HG03039 (cell line): Measurements from ENCODE around the gene CACTIN.

Experiments used
- ATAC-seq: cut with Tn5 transposase; IDR thresholded peaks from one replicate; pipeline ENCODE4 v1.9.1; 2021; ENCODE audit warnings: mild to moderate bottlenecking, moderate library complexity; ENCODE audit not compliant: unreplicated experiment

CACTIN gene

DNA sequence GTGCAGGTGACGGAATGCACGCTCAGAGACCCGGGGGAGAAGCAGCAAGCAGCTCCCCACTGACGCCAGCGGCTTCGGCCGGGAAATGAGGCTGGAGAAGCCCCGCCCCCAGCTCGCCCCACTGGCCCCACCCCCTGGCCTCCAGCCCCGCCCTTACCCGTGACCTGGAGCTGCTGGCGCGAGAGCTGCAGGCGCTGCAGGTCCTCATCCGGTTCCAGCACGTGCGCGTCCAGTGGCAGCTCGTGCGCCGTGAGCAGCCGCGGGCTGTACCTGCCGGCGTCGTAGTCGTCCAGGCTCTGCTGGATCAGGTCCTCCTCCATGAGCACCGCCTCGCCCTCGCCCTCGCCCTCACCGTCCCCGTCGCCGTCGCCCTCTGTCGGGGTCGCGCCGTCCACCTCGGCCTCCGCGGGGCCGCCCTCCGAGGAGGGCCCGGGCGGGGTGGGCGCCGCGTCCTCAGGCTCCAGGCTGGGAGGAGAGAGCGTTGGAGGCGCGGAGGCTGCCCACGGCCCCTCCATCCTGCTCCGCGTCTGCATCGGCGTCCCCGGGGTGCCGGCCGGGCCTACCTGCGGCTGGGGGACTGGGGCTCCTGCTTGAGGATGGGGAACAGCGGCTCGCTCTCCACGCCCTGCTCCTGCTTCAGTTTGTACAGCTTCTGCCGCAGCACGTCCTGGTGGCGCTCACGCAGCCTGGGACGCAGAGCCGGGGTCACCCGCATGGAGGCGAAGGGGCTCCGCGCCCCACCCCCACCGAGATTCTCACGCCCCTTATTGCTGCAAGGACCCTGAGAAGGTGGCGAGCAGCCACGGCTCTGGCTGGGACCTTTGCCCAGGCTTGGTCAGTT, 13.5 kb downstream of the CACTIN start:
- ATAC-seq, result no peak

DNA sequence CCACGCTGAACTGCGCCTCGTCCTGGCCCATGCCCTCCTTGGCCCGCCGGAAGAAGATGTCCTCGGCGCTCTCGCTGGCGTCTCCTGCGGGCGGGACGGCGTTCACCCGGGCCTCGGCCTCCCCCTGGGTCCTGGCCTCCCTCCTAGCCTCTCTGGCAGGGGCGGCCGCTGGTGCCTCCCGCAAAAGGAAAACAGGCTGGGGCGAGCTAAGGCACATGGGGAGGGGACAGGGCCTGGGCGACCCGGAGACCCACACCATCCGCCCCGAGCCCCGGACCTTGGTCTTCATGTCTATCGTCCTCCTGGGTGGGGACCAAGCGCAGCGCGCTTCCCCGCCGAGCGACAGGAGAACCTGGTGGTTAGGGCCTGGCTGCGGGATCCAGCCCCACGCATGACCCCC, 14.3 kb downstream of the CACTIN start:
- no peak for ATAC-seq

DNA sequence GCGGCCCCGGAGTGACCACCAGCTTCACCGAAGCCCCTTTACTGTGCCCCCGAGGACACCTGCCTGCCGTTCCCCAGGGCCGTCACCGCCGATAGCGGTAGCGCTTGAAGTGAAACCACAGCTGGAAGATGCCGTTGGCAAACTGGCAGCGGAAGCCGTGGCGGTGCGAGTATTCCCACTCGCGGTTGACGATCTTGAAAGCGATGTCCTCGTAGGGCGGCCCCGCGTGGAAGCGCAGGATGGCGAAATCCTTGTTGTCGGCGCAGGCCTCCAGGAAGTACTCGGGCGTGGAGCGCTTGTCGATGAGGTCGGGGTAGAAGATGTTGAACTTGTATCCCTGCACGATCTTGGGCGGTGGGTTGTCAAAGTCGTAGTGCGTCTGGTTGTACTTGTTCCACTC, 14.7 kb downstream of the CACTIN start:
- ATAC-seq, result no peak

DNA sequence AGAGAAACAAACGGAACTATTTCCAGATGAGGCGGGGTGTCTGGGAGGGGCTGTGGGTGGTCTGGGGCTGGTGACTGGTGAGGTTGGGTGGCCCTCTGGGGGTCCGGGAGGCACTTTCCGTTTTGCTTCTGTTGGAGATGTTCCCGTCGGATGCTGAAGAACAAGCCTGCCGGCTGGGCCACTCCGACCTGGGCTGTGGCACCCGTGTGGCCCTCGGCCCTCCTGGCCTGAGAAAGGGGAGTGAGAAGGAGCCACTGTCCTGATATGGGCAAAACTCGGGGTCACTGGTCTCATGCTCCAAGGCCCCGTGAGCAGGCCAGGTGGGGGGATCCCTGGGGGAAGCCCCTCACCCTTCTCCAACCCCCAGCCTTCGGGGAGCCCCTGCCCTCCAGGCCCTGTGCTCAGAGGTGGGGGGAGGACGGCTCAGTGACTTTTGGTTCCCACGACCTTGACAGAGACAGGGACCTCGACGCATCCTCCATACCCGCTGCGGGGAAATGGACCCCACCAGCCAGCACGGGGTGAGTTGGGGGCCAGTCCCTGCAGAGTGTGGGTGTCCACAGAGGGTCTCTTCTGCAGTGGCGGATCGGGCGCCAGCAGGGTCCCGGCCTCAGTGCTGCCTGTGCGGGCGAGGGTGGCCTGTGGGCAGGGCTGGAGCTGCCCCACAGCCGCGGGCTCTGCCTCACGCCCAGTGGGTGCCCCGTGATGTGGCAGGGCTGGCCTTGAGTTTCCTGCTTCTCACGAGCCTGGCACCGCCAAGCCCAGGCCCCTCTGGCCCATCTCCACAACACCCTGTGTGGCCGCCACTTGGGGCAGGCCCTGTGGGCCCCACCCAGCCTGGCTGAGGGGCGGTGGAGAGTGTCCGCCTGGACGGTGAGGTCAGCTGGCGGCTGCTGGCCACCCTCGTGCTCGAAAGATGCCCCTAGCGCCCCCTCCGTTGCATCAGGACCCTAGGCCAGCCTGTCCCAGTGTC, 15.6 kb downstream of the CACTIN start:
- no peak for ATAC-seq

DNA sequence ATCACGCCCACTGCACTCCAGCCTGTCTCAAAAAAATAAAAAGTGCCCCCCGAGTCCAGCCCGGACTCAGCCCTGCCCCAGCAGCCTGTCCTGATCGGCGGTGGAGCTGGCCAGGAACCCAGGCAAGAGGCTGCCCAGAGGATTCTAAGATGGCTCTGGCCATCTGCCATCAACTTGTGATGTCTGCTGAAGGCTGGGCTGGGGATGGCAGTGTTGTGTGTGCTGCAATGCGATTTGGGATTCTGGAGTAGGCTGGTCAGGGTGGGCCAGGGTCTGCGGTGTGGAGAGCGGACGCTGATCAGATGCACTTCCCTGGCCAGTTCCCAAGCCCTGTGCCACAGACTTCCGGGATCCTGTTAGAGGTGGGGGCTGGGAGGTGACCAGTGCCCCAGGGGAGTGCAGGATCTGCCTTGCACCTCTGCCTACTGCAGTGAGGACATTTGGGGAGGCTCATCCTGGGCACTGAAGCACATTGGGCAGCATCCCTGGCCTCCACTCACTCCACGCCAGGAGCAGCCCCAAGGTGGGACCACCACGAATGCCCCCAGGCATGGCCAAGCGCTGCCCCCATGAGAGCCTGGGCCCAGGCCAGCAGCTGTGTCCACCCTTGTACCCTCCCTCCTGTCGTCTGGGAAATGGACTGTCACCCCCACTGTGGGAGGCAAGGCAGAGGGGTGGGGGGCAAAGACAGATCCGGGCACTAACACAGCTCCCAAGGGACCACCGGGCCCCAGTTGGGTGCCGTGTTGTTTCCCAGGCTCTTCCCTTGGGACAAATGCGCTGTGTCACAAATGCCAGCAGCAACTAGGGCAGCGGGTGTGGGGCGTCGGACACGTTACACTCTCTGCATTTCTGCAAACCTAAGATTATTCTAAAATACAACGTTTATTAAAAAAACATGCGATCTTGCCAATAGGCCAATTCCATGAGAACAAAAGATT, 16.5 kb downstream of the CACTIN start:
- no peak for ATAC-seq

DNA sequence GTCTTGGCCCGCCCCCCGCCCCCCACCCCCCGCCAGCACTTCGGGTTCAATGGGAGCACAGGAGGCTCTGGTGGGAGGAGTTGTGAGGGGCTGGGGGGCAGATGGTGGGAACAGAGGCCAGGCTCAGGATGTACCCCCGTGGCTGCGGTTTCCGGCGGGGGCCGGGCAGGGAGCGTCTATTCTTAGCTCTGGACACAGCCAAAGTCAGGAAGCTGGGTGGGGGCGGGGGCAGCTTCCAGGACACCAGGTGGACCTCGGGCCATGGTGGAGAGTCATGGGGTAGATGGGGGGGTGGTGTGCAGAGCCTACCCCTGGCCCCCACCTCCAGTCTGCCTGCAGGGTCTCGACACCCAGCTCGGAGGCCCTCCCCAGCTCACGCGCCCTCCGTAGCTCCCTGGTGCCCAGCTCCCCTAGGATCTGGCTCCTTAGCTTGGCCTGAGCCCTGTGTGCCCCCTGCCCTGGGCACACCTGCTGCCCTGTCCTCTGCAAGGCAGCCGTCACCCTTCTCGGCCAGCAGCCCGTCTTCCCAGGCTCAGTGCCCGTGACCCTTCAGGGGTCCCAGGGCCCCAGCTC, 17.8 kb downstream of the CACTIN start:
- ATAC-seq, result no peak

DNA sequence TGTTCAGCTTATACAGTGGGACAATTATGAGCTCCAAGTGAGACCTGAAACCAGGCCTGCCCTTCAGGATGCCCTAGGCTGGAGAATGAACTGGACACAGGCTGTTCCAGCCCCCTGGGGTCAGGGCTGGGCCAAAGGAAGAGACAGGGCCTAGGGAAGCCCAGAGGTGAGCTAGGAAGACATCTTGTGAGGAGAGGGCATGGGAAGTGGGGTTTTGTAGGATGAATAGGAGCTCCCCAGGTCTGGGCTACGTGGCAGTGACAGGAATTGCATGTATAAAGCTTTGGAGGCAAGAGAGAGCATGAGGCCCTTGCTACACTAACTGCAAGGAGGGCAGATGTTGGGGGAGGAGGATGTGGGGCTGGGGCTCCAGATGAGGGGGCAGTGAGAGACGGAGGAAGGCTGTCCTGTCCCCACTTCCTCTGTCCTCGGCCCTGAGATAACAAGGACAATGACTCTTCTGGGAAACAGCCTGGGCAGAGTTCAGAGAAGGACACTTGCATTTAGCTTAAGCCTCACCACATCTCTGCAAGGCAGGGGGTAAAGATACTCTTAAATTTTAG, 18.4 kb downstream of the CACTIN start:
- no peak for ATAC-seq

DNA sequence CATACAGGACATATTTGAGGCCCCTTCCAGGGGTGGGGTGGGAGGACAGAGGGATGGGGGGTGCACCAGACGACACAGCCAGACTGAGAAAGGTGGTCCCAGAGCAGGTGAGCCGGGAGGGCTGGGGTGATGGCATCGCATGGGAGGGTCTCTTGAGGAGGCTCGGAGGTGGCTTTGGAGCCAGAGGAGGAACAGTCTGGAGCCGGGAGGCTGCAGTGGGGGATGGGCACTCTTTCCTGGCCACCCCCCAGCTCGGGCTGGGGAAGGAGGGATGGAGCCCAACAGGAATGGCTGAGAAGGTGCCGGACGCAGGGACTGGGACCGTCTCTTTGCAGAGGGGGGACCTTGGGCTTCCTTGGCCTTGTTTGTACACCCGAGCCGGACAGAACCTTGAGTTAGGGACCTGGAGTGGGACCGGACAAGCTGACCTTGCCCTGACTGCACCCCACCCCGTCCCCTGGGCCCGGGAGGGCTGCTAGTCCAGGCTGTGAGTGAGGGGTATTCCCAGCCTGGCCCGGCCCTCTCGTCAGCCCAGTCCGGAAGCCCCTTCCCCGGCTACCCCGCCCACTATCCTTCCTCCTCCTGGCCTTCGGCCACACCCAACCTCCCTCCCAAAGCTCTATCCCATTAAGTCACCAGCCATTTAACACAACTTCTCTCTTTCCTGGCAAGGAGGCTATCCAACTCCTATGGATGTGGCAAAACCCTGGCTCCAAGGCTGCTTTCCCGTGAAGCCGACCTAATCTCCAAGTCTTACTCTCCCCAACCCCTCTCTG, 19.1 kb downstream of the CACTIN start:
- no peak for ATAC-seq

DNA sequence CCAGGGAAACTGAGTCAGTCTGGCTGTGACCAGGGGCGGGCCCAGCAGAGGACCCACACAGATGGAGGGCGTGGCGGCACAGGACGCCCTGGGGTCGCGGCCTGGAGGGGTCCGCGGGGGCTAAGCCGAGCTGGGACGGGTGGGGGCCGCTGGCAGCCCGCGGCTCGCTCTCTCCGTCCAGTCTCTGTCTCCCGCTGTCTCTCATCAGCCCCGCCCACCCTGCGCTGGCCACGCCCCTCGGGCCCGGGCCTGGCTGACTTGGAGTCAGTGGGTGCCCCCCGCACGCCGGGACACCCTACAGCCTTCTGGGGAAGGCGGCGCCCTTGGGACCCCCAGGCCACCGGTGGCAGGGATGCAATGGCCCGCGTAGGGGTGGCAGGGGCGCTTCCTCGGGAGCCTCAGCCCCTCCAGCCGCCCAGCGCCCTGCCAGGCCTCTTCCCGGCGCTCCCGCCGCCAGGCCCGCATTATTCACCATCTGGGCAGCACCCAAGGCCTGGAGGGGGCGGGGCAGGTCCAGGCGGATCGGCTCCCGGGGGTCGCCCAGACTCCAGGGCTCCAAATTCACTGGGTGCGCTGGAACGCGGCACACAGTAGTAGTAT, 19.8 kb downstream of the CACTIN start, which contains the start of gene TBXA2R:
Gene TBXA2R (minus strand): TSS at position 186 of the 600 bp plus-strand sequence. CDS start 6,241 bp downstream, outside the sequence.
- ATAC-seq, result no peak

DNA sequence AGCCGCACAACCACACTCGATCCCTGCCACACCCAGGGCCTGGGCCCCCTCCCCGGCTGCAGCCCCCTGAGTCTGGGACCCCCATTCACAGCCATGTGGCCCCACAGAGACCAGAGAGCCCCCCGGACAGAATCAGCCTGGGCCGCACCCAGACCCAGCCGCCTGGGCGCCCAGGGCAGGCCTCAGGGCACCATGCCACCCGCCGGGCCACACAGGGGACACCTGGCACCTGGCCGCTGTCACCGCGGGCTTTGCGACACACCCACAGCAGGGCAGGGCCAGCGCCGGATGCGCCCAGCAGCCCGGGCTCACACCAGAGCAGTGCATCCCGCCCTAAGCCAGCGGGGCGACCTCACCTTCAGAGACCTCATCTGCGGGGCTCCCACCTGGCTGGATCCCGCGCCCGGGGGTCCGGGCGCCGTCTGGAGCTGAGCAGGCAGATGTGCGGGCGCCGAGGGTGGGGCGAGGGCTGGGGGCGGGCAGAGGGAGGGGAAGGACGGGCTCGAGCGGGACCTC, 20.4 kb downstream of the CACTIN start:
- ATAC-seq, result no peak

DNA sequence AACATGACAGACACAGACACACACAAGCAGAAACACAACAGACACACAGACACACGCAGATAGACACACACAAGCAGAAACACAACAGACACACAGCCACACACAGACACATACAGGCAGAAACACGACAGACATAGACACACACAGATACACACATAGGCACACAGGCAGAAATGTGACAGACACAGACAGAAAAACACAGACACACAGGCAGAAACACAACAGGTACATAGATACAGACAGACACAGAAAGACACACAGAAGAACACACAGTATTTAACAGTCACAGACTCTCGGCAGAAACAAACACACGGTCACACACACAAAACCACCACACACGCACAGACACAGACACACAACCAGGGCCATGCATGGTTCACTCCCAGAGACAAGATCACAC, 20.8 kb downstream of the CACTIN start:
- ATAC-seq, result no peak

DNA sequence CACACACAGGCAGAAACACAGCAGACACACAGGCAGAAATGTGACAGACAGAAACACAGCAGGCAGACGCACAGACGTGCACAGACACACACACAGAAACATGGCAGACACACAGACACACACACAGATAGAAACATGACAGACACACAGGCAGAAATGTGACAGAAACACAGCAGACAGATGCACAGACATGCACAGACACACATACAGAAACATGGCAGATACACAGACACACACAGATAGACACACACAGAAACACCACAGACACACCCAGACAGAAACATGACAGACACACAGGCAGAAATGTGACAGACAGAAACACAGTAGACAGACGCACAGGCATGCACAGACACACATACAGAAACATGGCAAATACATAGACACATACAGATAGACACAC, 21.2 kb downstream of the CACTIN start:
- no peak for ATAC-seq

DNA sequence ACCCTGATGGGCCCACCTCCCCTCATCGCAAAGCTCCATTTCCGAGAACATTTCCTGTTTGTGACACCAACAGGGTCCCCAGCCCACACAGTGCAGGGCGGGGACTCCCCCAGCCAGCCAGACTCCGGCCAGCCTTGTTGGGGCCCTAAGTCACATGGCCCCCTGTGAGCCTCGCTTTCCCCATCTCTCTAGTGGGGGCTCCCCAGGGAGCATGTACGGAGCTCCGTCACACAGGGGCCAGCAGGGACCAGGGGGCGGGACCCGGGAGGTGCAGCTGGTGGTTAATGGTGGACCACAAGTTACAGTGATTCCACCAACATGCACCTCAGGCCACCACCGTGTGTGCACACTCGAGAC, 21.6 kb downstream of the CACTIN start:
- no peak for ATAC-seq

DNA sequence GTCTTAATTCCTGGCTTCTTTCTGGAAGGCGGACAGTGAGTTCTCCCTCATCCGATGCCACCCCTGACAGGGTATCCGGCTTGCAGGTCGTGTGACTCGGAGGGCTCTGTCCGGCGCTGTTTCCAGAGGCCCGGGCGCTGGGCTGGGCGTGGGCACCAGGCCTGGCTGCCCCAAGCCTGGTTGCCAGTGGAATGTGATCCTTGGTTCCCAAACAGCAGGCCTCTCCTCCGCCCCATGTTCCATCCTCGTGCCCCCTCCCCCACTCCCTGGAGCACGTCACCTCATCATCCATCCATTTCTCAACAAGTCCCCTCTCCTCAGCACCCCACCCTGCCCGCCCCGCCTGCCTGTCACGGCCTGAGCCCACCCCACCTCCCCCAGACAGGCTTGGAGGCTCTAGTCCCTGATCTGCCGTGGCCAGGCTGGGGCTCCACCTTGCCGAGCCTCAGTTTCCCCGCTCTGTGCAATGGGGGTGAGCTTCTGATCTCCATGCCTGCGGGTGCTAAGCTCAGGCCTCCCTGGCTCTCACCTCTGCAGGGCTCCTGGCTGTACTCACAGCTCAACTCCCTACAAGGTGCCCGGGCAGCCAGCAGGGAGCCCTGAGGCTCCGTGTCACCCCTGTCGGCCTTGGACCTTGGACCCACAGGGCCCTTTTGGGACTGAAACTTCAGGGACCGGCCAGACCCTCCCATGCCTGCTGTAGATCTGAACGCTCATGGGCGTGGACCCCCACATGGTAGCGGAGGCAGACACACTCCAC, 22.2 kb downstream of the CACTIN start:
- no peak for ATAC-seq

DNA sequence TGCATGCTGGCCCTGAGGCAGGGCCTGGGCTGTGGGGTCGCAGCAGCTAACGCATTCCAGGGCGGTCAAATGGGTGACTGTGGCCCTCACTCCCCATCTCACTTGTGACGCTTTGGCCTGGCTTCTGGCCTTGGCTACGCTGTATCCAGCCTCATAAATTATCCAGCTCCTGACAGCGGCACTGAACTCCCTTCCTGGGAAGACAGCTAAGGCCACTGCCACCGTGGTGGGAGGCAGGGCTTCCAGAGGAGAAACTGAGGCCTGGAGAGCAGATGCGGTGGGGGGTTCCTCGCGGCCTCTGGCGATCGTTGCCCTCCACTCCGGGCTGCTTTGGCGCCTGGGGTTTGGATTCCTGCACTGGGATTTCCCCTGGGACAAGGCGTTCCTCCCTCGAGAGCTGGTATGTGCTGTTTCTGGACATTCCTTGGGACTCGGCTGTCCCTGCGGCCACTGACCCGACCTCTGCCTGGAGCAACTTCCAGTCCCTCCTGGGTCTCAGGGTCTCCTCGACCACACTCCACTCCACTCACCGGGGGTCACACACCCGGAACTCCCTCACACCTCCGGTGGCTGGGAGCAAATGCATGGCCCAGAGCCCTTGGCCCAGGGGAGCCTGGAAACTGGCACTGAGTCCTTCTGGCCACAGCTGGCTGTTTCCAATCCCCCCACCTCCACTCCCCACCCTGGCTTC, 23.3 kb downstream of the CACTIN start:
- no peak for ATAC-seq

DNA sequence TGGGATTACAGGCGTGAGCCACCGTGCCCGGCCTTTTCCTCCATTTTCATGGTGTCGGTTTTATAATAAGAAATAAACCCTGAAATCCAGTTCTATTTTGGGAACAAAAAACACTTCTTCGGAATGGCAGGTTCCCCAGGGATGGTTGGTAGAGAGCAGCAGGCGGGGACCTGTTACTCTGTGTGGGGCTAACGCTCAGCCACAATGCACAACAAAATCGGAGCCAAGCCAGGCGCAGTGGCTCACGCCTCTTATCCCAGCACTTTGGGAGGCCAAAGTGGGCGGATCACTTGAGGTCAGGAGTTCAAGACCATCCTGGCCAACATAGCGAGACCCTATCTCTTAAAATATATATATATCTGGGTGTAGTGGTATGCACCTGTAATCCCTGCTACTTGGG, 25.6 kb downstream of the CACTIN start:
- ATAC-seq, result no peak

DNA sequence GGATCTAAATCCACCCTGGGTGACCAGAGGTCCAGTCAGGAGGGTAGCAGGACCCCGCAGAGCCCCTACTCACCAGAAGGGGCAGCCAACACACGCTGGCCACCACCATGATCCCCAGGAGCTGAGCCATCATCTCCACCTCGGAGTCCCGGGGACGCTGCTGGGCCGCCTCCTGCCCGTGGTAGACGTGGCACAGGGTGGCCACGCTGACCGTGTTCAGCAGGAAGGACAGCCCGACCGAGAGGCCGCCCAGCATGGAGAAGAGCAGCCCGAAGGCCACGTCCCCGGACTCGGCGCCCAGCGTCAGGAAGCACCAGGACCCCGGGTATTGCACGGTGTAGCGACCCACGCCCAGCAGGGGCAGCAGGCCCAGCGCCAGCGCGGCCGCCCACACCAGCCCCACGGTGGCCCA, 26.8 kb downstream of the CACTIN start:
- ATAC-seq, result no peak
